NK-92 (cell line): ENCODE measurements around the gene NUDT1.

Experiments
- DNase-seq: peaks from one replicate; lab custom pipeline; 2025; ENCODE audit not compliant: unreplicated experiment; lab: John Stamatoyannopoulos, UW

NUDT1 gene

DNA sequence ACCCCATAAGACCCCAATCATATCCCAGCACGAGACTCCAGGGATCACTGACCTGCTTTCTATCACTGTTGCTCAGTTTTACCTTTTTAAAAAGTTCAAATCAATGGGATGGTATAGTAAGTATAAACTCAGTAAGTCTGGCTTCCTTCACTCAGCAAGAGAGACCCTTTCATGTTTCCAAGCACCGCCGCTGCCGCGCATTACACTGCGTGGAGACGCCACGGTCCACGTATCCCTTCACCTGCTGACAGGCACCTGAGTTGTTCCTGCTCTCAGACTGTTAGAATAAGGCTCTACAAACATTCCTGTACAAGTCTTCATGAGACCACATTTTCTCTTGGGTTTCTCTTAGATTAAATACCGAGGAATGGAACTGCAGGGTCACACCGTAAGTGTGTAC is 37.6 kb upstream of the NUDT1 start:
- no peak for DNase-seq

DNA sequence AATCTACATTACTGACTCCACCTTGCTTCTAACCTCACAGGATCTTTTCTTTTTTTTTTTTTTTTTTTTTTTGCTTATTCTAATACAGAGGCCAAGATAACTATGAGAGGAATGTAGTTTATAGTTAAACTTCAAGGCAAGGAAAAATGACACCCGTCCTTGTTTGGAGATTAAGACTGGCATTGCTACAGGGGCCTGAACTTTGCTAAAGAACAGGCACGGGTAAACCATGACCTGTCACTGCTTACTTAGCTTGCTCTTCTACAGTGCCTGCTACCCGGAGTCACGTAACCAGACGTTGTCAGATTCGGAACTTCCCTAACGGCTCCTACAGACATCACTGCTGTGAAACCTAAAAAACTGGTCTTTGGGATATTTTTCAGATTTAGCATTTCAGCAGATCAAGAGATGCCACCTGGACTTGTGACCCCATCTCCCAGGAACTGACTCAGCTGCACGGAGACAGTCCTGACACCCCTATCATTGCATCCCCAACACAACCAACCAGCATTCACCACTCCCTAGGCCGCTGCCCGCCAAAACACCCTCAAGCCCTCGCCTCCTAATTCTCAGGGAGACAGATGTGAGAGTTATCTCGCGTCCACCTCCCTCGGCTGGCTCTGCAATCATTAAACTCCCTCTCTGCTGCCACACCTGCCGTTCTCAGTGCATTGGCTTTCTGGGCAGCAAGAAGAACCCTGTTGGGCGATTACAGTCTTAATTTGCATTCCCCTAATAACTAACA is 36.8 kb upstream of the NUDT1 start:
- DNase-seq, result no peak

- DNase-seq, result no peak
Measured at GRCh38 chr7:2208712-2209111, 33.3 kb upstream of the NUDT1 start.

GRCh38 chr7:2209146-2209960 is 32.7 kb upstream of the NUDT1 start:
- DNase-seq, result no peak

GRCh38 chr7:2209961-2210323 is 32.1 kb upstream of the NUDT1 start:
- no peak for DNase-seq

DNA sequence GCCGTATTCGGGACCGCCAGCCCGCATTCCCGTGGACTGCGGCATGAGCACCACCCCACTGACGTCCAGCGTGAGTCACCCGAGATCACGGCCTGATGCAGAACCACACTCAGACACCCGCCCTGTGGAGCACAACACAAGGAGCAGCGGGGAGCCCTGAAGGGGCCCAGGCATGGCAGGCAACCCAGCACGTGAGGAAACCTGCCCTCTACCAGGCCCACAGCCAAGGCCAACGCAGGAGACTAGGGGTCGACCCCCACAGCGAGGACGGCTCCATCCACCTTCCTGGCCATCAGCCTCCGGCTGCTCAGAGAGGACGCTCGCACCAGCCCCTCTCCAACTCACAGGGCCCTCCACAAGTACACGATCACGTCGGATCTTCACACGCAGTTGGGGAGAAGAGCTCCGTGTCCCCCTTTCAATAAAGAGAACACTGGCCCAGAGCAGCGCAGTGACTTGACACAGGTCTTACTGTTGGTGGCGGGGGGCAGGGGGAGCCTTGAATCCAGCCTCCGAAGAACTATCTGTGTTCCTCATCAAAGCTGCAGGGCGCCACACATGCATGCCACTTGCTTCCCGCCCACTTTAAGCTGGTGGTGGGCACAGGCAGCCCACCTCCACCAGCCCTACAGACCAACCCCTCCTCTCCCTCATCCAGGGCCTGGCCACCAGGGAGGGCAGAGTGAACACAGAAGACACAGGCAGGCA is 31.3 kb upstream of the NUDT1 start:
- no peak for DNase-seq

DNA sequence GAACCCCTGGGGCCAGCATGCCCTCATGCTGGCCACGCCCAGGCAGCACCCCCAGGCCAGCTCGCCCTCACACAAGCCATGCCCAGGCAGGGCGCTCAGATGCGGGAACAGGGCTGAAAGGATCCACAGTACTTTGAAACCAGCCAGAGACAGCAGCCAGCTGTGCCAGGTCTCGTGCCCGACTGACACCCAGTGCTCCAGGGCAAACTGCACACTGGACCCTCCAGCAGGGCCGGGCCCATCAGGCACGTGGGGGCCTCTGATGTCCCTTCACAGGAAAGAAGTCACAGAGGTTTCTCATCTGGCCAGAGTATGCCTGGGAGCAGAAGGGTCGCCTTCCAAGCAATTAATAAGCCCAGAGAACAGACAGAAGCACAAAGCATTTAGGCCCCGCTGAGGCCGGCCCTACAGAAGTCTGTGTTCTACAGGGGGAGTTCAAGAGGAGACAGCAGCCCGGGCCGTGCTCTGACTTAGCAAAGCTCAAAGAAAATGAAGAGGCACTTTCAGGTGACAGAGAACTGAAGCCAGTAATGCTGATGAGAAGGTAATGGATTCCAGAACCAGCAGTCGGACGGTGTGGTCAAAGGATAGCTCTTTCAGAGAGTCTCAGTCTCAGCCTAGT is 30.7 kb upstream of the NUDT1 start:
- no peak for DNase-seq

DNA sequence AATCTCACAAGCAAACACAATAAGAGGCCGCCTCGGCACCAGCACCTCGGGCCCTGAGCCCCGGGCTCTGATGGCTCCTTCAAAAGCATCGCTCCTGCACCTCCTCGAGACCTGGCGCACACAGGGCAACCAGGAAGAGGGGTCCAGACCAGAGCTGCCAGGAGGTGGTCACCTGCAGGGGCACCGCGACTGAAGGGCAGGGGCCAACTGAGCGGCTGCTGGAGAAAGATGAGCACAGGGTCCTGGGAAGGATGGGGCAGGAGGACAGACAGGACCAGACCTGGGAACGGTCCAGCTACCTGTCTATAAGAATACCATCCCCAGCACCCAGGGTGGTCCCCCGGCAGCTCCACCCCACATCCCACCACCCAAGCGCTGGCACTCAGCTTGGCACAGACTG is 30.1 kb upstream of the NUDT1 start:
- DNase-seq, result no peak

GRCh38 chr7:2212906-2213305 is 29.1 kb upstream of the NUDT1 start:
- no peak for DNase-seq

DNA sequence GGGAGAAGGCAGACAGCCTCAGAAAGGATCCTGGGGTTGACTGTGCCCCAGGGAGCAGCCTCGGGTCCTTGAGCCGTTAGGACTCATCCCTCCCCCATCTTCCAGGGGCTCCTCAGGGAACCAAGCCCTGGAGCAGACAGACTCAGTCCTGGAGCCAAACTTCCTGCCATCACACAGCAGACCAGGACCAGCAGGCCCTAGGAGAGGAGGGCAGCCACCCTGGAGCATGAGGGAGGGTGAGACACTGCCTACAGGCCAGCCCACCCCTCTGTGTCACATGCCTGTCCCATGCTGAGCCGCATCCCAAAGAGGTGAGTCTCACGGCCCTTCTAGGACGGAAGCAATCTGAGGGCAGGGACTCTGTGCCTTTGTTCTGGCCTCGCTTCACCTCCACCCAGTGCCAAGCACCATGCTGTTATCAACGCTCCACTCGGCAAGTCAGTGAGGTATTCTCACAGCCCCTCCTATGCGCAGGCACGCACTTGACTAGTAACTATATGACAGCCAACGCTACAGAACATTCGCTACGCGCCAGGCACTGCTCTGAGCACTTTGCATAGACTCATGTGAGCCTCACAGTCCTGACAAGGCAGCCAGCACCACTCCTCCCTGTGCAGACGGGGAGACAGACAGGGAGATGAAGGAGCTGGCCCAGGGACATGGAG is 28.3 kb upstream of the NUDT1 start:
- no peak for DNase-seq

DNA sequence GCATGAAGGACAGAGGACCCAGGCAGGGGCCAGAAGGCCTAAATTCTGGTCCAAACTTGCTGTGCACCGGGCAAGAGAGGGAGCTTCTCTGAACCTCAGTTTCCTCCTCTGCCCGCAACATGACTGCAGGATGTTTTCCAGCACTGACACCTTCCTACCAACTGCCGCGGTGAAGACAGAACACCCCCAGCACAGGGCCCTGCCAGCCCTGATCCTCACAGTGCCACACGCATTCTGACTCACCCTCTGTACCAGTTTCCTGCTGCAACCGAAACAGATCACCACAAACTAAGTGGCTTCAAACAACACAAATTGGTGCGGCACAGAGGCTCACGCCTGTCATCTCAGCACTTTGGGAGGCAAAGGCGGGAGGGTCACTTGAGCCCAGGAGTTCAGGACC is 27.4 kb upstream of the NUDT1 start:
- DNase-seq, result no peak

DNA sequence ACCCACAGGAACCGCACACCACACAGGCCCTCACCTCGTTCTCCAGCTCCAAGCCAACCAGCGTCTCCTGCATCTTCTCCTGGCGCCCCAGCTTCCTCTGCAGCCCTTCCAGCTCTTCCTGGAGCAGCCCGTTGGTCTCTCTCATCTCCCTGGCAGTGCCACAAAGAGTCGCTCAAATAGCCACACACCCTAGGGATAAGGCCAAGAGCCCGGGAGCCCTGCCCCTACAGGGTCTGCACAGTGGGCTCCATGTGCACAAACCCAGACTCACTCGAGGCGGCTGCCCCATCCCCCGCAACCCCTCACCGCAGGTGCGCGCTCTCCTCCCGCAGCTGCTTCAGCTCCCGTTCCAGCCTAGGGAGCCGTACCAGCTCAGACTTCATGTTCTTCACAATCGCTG is 26.2 kb upstream of the NUDT1 start:
- no peak for DNase-seq

- DNase-seq, result no peak
Measured at GRCh38 chr7:2217206-2217605, 24.8 kb upstream of the NUDT1 start.

GRCh38 chr7:2217716-2218443 is 24.1 kb upstream of the NUDT1 start:
- DNase-seq, result no peak

GRCh38 chr7:2218444-2218785 is 23.6 kb upstream of the NUDT1 start:
- no peak for DNase-seq

DNA sequence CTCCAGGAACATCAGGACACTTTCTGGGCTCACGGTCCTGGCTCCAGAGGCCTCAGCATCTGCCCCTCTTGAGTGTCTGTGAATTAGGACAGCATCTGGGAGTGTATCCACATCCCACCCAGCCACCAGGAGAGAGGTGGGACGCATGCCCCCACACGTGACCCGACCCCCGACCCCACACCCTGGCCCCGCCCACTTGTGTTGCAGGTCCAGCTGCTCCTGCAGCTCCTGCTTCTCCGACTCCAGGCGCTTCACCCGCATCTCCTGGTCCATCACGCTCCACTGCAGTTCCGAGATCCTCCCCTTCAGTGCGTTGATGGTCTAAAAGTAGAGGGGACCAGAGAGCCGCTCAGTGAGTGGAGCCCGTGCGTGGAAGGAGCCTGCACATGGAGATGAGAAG is 22.9 kb upstream of the NUDT1 start:
- DNase-seq, result no peak

DNA sequence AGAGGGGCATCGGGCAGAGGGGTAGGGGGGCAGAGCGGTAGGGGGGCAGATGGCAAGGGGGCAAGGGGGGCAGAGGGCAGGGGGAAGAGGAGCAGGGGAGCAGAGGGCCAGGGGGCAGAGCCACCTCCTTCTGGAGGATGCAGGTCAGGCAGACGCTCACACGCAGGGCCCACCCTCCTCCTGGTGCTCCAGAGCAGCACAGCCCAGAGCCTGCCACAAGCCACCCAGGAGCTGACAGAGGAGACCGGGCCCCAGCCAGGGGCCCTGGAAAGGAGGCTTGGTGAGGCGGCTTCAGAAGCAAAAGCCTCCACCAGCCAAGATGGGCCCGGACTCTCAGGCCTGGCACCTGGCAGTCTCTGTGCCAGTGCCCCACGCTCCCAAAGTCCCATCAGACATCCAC is 22.4 kb upstream of the NUDT1 start:
- DNase-seq, result no peak

- no peak for DNase-seq
Measured at GRCh38 chr7:2220030-2220429, 22.0 kb upstream of the NUDT1 start.

DNA sequence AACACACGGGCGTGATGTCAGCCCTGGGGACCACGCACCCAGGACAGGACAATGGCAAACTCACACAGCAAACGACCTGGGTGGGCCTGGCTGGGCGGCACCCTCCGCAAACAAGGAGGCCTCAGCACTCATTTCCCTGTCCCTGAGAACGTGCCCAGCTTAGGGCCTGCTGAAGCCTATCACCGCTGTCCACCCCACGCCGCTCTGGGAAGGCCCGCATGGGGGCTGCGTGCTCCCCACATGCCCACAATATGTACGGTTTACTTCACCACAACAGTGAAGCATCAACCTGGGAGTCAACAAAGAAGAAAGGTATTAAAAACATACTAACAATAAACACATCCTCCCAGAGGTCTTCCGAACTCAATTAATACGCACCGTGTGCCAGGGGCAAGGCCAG is 21.5 kb upstream of the NUDT1 start:
- no peak for DNase-seq

GRCh38 chr7:2220954-2221353 is 21.1 kb upstream of the NUDT1 start:
- no peak for DNase-seq

DNA sequence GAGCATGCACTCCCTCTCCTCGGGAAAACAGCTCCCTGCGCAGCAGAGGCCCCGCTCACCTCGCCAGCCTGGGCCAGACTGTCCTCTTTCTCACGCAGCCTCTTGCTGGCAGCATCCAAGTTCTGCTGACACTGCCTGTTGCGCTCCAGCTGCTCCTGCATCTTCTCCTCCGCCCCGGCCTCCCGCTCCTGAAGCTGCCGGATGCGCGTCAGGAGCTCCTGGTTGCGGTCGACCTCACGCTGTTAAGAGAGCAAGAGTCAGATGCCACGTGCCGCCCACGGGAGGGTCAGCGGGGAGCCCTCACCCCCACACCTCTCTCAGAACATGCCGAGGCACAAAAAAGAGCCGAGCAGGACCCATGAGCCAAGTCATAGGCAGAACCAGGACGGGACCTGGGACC is 19.5 kb upstream of the NUDT1 start:
- DNase-seq, result no peak
